HG02973 (cell line): ENCODE measurements around the gene GARIN1A.
"Not testable (repeated sequence)": the region's sequence is repeated elsewhere in the genome, so short reads cannot be mapped to it uniquely, and the experiment has no call there.

Experiments
- ATAC-seq: cut with Tn5 transposase; IDR thresholded peaks from one replicate; pipeline ENCODE4 v1.9.1; 2021; ENCODE audit warnings: moderate library complexity; ENCODE audit not compliant: unreplicated experiment

GARIN1A gene

GRCh38 chr7:128683270-128683669, 11.2 kb downstream of the GARIN1A start:
- ATAC-seq, result not testable (repeated sequence)

- not testable (repeated sequence) for ATAC-seq
Measured at GRCh38 chr7:128683738-128684137, 11.6 kb downstream of the GARIN1A start.

GRCh38 chr7:128687131-128687530, 15.0 kb downstream of the GARIN1A start:
- ATAC-seq, result no peak

- ATAC-seq, result no peak
Measured at GRCh38 chr7:128688492-128688891, 16.4 kb downstream of the GARIN1A start.

- not testable (repeated sequence) for ATAC-seq
Measured at GRCh38 chr7:128689161-128689935, 17.3 kb downstream of the GARIN1A start.

- no peak for ATAC-seq
Measured at GRCh38 chr7:128691227-128691626, 19.1 kb downstream of the GARIN1A start.

- ATAC-seq, result no peak
Measured at GRCh38 chr7:128692623-128693270, 20.7 kb downstream of the GARIN1A start.

GRCh38 chr7:128693373-128694015, 21.4 kb downstream of the GARIN1A start:
- ATAC-seq, result no peak

GRCh38 chr7:128694738-128695137, 22.6 kb downstream of the GARIN1A start:
- no peak for ATAC-seq

GRCh38 chr7:128697302-128697905, 25.3 kb downstream of the GARIN1A start:
- no peak for ATAC-seq

GRCh38 chr7:128699196-128699712, 27.2 kb downstream of the GARIN1A start:
- no peak for ATAC-seq

- no peak for ATAC-seq
Measured at GRCh38 chr7:128699895-128700294, 27.8 kb downstream of the GARIN1A start.

GRCh38 chr7:128701062-128701785, 29.1 kb downstream of the GARIN1A start:
- ATAC-seq, result no peak

GRCh38 chr7:128703609-128704241, 31.6 kb downstream of the GARIN1A start:
- no peak for ATAC-seq

- ATAC-seq, result no peak
Measured at GRCh38 chr7:128705891-128706333, 33.8 kb downstream of the GARIN1A start.

GRCh38 chr7:128707752-128708151, 35.7 kb downstream of the GARIN1A start:
- no peak for ATAC-seq

GRCh38 chr7:128708235-128708634, 36.1 kb downstream of the GARIN1A start:
- no peak for ATAC-seq

- no peak for ATAC-seq
Measured at GRCh38 chr7:128708824-128709223, 36.7 kb downstream of the GARIN1A start.

GRCh38 chr7:128710481-128710880, 38.4 kb downstream of the GARIN1A start:
- ATAC-seq, result no peak

- no peak for ATAC-seq
Measured at GRCh38 chr7:128713794-128714193, 41.7 kb downstream of the GARIN1A start.
